Measurements from ENCODE around the gene HSD17B11.
"Not testable (repeated sequence)": the region's sequence is repeated elsewhere in the genome, so short reads cannot be mapped to it uniquely, and the experiment has no call there.

The HSD17B11 gene

DNA sequence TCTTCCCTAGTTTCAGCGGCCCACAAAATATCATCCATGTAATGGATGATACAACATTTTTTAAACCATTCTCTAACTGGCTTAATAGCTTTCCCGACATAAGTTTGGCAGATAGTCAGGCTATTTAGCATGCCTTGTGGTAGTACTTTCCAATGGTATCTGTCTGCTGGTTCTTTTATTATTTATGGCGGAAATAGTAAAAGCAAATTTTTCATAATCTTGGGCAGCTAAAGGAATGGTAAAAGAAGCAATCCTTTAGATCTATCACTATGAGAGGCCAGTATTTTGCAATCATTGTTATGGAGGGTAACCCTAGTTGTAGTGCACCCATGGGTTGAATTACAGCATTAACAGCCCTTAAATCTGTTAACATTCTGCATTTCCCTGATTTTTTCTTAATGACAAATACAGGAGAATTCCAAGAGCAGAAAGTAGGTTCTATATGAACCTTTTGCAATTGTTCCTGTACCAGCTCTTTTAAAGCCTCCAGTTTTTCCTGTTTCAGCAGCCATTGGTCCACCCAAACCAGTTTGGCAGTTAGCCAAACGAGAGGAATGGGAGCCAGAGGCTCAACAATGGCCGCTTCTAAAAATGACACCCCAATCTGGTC lies 14.3 kb upstream of the HSD17B11 start:
- TF ChIP-seq, protein P1, sequence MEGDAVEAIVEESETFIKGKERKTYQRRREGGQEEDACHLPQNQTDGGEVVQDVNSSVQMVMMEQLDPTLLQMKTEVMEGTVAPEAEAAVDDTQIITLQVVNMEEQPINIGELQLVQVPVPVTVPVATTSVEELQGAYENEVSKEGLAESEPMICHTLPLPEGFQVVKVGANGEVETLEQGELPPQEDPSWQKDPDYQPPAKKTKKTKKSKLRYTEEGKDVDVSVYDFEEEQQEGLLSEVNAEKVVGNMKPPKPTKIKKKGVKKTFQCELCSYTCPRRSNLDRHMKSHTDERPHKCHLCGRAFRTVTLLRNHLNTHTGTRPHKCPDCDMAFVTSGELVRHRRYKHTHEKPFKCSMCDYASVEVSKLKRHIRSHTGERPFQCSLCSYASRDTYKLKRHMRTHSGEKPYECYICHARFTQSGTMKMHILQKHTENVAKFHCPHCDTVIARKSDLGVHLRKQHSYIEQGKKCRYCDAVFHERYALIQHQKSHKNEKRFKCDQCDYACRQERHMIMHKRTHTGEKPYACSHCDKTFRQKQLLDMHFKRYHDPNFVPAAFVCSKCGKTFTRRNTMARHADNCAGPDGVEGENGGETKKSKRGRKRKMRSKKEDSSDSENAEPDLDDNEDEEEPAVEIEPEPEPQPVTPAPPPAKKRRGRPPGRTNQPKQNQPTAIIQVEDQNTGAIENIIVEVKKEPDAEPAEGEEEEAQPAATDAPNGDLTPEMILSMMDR (IDR thresholded peaks at IDR 0.05) = no peak
- Histone ChIP-seq H3K27ac (no peak overlapping the region), H3K4me3 (no peak overlapping the region)
- no peak for DNase-seq (ENCODE audit: low spot score)

DNA sequence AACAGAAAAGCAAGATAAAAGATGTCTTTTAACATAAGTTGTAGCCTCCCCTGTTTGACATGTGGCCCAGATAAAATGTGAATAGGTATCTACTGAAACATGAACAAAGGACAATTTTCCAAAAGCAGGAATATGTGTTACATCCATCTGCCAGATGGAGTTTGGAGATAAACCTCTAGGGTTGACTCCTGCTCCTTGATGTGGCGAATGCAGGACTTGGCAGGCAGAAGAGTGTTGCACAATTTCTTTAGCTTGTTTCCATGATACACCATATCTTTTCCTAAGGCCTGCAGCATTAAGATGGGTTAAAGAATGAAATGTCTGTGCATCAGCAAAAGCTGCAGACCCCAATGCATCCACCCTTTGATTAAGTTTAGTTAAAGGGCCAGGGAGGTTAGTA lies 12.7 kb upstream of the HSD17B11 start:
- H3K4me3 ChIP-seq; H3K27ac ChIP-seq; DNase-seq (ENCODE audit: low spot score): not testable (repeated sequence)

DNA sequence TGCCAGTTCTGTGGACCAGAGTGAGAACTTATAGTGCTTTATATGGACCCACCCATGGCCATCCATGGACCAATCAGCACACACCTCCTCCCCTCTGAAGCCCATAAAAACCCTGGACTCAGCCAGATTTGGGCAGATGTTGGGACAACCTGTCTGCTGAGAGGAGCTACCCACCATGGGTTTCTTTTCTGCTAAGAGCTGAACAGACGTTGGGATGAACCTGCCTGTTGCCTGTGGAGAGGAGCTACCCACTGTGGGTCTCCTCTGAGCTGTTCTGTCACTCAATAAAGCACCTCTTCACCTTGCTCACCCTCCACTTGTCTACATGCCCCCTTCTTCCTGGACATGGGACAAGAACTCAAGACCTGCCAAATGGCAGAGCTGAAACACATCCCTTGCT lies 9.0 kb upstream of the HSD17B11 start:
- TF ChIP-seq, protein P1 (IDR thresholded peaks at IDR 0.05) = no peak
- Histone ChIP-seq H3K27ac (no peak overlapping the region), H3K4me3 (no peak overlapping the region)
- no peak for DNase-seq (ENCODE audit: low spot score)

DNA sequence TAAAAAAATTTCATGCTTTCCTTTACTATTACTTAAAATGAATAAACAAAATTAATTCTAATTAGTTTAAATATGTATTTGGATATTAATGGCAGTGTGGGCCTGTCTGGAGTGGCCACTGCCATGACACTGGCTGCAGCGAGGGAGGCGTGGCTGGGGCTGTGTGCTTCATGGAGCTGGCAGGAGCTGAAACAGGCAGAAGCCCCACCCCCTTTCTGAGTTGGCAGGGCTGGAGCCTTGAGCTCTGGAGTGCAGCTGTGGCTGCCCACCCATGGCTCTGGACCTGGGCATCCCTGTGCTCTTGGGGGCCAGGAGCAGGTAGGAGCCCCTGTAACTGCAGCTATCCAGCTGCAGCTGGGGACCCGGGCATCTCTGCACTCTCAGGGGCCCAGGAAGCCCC lies 8.2 kb upstream of the HSD17B11 start:
- DNase-seq (ENCODE audit: low spot score) = no peak
- Histone ChIP-seq H3K27ac (no peak overlapping the region), H3K4me3 (no peak overlapping the region)
- TF ChIP-seq, protein P1 (IDR thresholded peaks at IDR 0.05) = no peak

DNA sequence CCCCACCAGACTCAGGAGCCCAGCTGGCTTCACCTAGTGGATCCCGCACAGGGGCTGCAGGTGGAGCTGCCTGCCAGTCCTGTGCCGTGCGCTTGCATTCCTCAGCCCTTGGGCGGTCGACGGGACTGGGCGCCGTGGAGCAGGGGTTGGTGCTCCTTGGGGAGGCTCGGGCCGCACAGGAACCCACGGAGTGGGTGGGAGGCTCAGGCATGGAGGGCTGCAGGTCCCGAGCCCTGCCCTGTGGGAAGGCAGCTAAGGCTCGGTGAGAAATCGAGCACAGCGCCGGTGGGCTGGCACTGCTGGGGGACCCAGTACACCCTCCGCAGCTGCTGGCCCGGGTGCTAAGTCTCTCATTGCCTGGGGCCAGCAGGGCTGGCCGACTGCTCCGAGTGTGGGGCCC lies 4.9 kb upstream of the HSD17B11 start:
- DNase-seq (ENCODE audit: low spot score); H3K4me3 ChIP-seq; H3K27ac ChIP-seq: not testable (repeated sequence)

DNA sequence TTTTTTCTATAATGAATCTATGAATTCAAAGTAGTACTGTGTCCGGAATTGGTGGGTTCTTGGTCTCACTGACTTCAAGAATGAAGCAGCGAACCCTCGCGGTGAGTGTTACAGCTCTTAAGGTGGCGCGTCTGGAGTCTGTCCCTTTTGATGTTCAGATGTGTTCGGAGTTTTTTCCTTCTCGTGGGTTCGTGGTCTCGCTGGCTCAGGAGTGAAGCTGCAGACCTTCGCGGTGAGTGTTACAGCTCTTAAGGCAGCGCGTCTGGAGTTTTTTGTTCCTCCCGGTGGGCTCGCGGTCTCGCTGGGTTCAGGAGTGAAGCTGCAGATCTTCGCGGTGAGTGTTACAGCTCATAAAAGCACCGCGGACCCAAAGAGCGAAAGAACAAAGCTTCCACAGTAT lies 4.1 kb upstream of the HSD17B11 start:
- H3K4me3 ChIP-seq; H3K27ac ChIP-seq; DNase-seq (ENCODE audit: low spot score): not testable (repeated sequence)

DNA sequence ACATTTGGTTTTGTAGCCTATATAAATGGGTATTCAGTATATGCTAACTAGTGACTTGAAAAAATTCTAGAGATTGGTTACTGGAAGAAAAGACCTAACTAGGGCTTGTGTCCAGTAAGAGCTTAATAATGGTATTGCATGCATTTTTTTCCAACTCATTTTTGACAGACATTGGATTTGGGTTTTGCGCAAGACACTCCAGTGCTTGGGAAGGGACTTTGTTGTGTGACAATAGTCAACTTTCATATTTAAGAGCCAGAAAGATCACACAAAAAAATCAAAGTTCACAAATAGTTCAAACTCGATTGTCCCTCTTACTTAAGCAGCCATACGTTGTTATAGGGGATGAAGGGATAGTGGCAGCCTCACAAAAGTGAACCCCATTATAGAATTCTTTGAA lies 1.2 kb upstream of the HSD17B11 start:
- Histone ChIP-seq H3K4me3 (peak overlapping the region; percentile 77), H3K27ac (no peak overlapping the region)
- TF ChIP-seq, protein P1 (IDR thresholded peaks at IDR 0.05) = no peak
- no peak for DNase-seq (ENCODE audit: low spot score)

DNA sequence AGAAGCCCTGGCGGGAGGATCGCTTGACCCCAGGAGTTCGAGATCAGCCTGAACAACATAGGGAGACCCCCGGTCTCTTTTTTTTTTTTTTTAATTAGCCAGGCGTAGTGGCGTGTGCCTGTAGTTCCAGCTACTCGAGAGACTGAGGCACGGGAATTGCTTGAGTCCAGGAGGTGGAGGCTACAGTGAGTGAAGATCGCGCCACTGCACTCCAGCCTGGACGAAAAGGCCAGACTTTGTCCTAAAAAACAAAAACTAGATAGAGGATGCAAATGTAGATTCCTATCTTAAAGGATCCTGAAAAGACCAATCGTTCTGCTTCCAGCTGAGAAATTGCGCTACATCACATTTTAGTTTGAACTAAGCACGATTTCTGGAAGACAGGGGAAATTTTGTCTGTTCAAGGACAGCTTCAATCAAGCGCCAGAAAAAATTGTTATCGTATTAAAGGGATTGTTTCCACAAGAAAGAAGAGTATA lies 627 bp upstream of the HSD17B11 start:
- H3K4me3 ChIP-seq = peak overlapping the region; percentile 77
- TF ChIP-seq, protein P1 (IDR thresholded peaks at IDR 0.05) = no peak
- no peak for DNase-seq (ENCODE audit: low spot score)
- H3K27ac ChIP-seq = peak overlapping the region; percentile 70 to 90

- H3K4me3 ChIP-seq = peak overlapping the region; percentile 77
- no peak for DNase-seq (ENCODE audit: low spot score)
- TF ChIP-seq, protein P1 (IDR thresholded peaks at IDR 0.05) = no peak
- peak overlapping the region; percentile 70 to 90 for H3K27ac ChIP-seq
Measured at GRCh38 chr4:87390551-87390890, 467 bp downstream of the HSD17B11 start.

- Histone ChIP-seq H3K27ac (peak overlapping the region in 1 of 2 donors; percentile 90), H3K4me3 (peak overlapping the region; percentile 77)
- DNase-seq (ENCODE audit: low spot score) = not testable (repeated sequence)
Measured at GRCh38 chr4:87390055-87390454, 933 bp downstream of the HSD17B11 start.
